ENCODE measurements around the gene TEX53. TPM values are rescaled to one million over a fixed set of nuclear protein-coding genes. Genes with fewer than 3 reads are reported as not detected.

TEX53 gene
- total RNA-seq, 2 experiments from 2014 or later = not detected

- POLR2A ChIA-PET = interaction anchor here (0.6 to 1.1 kb wide), 3 partner anchors 13 to 1793 kb away, joined by 3 to 9 read pairs (median 3); no protein-coding TSS in a partner anchor
- BruUV-seq (replicated peaks) = no TSS peak
- Histone ChIP-seq H3K4me3 (ENCODE audit: low read depth, low read length, poor library complexity, severe bottlenecking) (no peak overlapping the region), H3K4me2 (ENCODE audit: low read length) (no peak overlapping the region), H3K9me2 (ENCODE audit: insufficient read depth, low read length) (no peaks in the 10 kb centered on the region), H2AFZ (ENCODE audit: low read length) (no peak overlapping the region), H3K79me2 (ENCODE audit: insufficient read depth, low read depth, low read length) (no peaks in the 10 kb centered on the region), H3K4me1 (ENCODE audit: insufficient read depth, low read length, poor library complexity, severe bottlenecking) (no peaks in the 10 kb centered on the region), H3K9me3 (ENCODE audit: low read length) (no peaks in the 10 kb centered on the region), H4K20me1 (ENCODE audit: insufficient read depth, low read length) (no peaks in the 10 kb centered on the region), H3K36me3 (ENCODE audit: insufficient read depth, low read length) (no peaks in the 10 kb centered on the region), H3K27ac (ENCODE audit: low read depth, low read length, poor library complexity, severe bottlenecking) (no peak overlapping the region)
- TF ChIP-seq CTCF (conservative IDR thresholded peaks at IDR 0.05; ENCODE audit: low read length) = no peak
- no peak for TF ChIP-seq EZH2phosphoT487 (IDR thresholded peaks at IDR 0.05; ENCODE audit: borderline replicate concordance, low read depth, low read length)
- CTCF ChIA-PET (ENCODE audit: unreplicated experiment) = no interaction called here
- intact Hi-C loops (cut with micrococcal nuclease; ENCODE audit: unreplicated experiment) = no loop called here
- DNase-seq (ENCODE audit: low spot score) = no peak
Observed at GRCh38 chr9:114668146-114668545, 10.5 kb upstream of the TEX53 start.

- POLR2A ChIA-PET = interaction anchor here (0.8 kb wide), 1 partner anchor 304 kb away, joined by 4 read pairs; no protein-coding TSS in a partner anchor
- intact Hi-C loops (cut with micrococcal nuclease; ENCODE audit: unreplicated experiment) = no loop called here
- no peak overlapping the region for H3K4me2 ChIP-seq (ENCODE audit: low read length)
- no peak for TF ChIP-seq EZH2phosphoT487 (IDR thresholded peaks at IDR 0.05; ENCODE audit: borderline replicate concordance, low read depth, low read length)
- TF ChIP-seq CTCF (conservative IDR thresholded peaks at IDR 0.05; ENCODE audit: low read length) = no peak
- H3K9me3 ChIP-seq (ENCODE audit: low read length) = no peaks in the 10 kb centered on the region
- H3K4me1 ChIP-seq (ENCODE audit: insufficient read depth, low read length, poor library complexity, severe bottlenecking) = no peaks in the 10 kb centered on the region
- H3K27ac ChIP-seq (ENCODE audit: low read depth, low read length, poor library complexity, severe bottlenecking) = no peak overlapping the region
- H3K36me3 ChIP-seq (ENCODE audit: insufficient read depth, low read length) = no peaks in the 10 kb centered on the region
- CTCF ChIA-PET (ENCODE audit: unreplicated experiment) = no interaction called here
- no peak for DNase-seq (ENCODE audit: low spot score)
- no TSS peak for BruUV-seq (replicated peaks)
- H2AFZ ChIP-seq (ENCODE audit: low read length) = no peak overlapping the region
- H3K4me3 ChIP-seq (ENCODE audit: low read depth, low read length, poor library complexity, severe bottlenecking) = no peak overlapping the region
- no peaks in the 10 kb centered on the region for H3K79me2 ChIP-seq (ENCODE audit: insufficient read depth, low read depth, low read length)
- H3K9me2 ChIP-seq (ENCODE audit: insufficient read depth, low read length) = no peaks in the 10 kb centered on the region
- no peaks in the 10 kb centered on the region for H4K20me1 ChIP-seq (ENCODE audit: insufficient read depth, low read length)
Observed at GRCh38 chr9:114666851-114667250, 9.2 kb upstream of the TEX53 start.

- Histone ChIP-seq H4K20me1 (ENCODE audit: insufficient read depth, low read length) (no peaks in the 10 kb centered on the region), H3K9me2 (ENCODE audit: insufficient read depth, low read length) (no peaks in the 10 kb centered on the region), H3K36me3 (ENCODE audit: insufficient read depth, low read length) (no peaks in the 10 kb centered on the region), H3K4me2 (ENCODE audit: low read length) (no peak overlapping the region), H2AFZ (ENCODE audit: low read length) (no peak overlapping the region), H3K79me2 (ENCODE audit: insufficient read depth, low read depth, low read length) (no peaks in the 10 kb centered on the region), H3K27ac (ENCODE audit: low read depth, low read length, poor library complexity, severe bottlenecking) (no peak overlapping the region), H3K4me3 (ENCODE audit: low read depth, low read length, poor library complexity, severe bottlenecking) (no peak overlapping the region), H3K4me1 (ENCODE audit: insufficient read depth, low read length, poor library complexity, severe bottlenecking) (no peaks in the 10 kb centered on the region), H3K9me3 (ENCODE audit: low read length) (no peaks in the 10 kb centered on the region)
- intact Hi-C loops (cut with micrococcal nuclease; ENCODE audit: unreplicated experiment) = no loop called here
- POLR2A ChIA-PET = interaction anchor here (0.8 kb wide), 1 partner anchor 305 kb away, joined by 4 read pairs; no protein-coding TSS in a partner anchor
- CTCF ChIA-PET (ENCODE audit: unreplicated experiment) = no interaction called here
- no TSS peak for BruUV-seq (replicated peaks)
- TF ChIP-seq EZH2phosphoT487 (IDR thresholded peaks at IDR 0.05; ENCODE audit: borderline replicate concordance, low read depth, low read length) (no peak), CTCF (conservative IDR thresholded peaks at IDR 0.05; ENCODE audit: low read length) (no peak)
- DNase-seq (ENCODE audit: low spot score) = no peak
Observed at GRCh38 chr9:114666401-114666800, 8.8 kb upstream of the TEX53 start.

All from OCI-LY7 (cell line).